PFSK-1 (cell line): Measurements from ENCODE around the gene ATL1.

Source experiments
- POLR2AphosphoS5 ChIP-seq: IDR thresholded peaks from 2 replicates; pipeline ENCODE4 v1.6.1; 2012; ENCODE audit warnings: low read depth, mild to moderate bottlenecking, control low read depth, low read length, moderate library complexity
- REST ChIP-seq, 2 experiments: IDR thresholded peaks; 2 replicates each; pipeline versions ENCODE4 v1.6.1 to v1.8.0; 2011 to 2012; ENCODE audit warnings: low read depth in 2 of 2, low read length in 2 of 2, control low read depth in 1 of 2, inconsistent platforms in 1 of 2, mild to moderate bottlenecking in 1 of 2, moderate library complexity in 1 of 2; ENCODE audit not compliant: insufficient read depth in 1 of 2
- SIN3A ChIP-seq: IDR thresholded peaks from 2 replicates; pipeline ENCODE4 v1.6.1; 2012; ENCODE audit warnings: mild to moderate bottlenecking, low read length, moderate library complexity, borderline replicate concordance; ENCODE audit not compliant: insufficient read depth
- TAF1 ChIP-seq: IDR thresholded peaks from 2 replicates; pipeline ENCODE4 v1.6.1; 2012; ENCODE audit warnings: low read length, control low read depth, borderline replicate concordance; ENCODE audit not compliant: insufficient read depth

GRCh38 chr14:50622978-50623377 is 63.0 kb downstream of the ATL1 start:
- TF ChIP-seq POLR2AphosphoS5: no peak
- TF ChIP-seq REST (IDR thresholded peaks at IDR 0.05; ENCODE audit: insufficient read depth in 1 of 2, low read depth in 2 of 2, low read length in 2 of 2): no peak
- no peak for TF ChIP-seq SIN3A
- no peak for TF ChIP-seq TAF1
